GM12878 (cell line): ENCODE measurements around the gene FAM227A. TPM values are rescaled to one million over a fixed set of nuclear protein-coding genes. Genes with fewer than 3 reads are reported as not detected.

Experiments
- ATAC-seq: fragments of 200-7000 bp; cut with Tn5 transposase; 3 replicates; pipeline ENCODE4 v1.9.1; 2020; ENCODE audit warnings: mild to moderate bottlenecking, moderate library complexity
- BruUV-seq: library from RNA; stranded (reverse); fragments of 400-500 nt; replicated peaks from 2 replicates; lab custom pipeline; 2021; lab: Mats Ljungman, UMichigan
- CTCF ChIA-PET: fragments of 300-600 bp; sonication (Branson Sonifier 250); formaldehyde crosslinking; extraction: SDS; loops from one replicate; lab custom pipeline; 2021; ENCODE audit warnings: inconsistent platforms; lab: Yijun Ruan, JAX
- POLR2A ChIA-PET: fragments of 350-600 bp; formaldehyde crosslinking; extraction: SDS; loops from one replicate; lab custom pipeline; 2021; ENCODE audit warnings: inconsistent platforms; lab: Charles Lee
- RAD21 ChIA-PET: fragments of 300-600 bp; sonication (Branson Sonifier 250); formaldehyde crosslinking; loops from one replicate; lab custom pipeline; 2023; ENCODE audit warnings: antibody characterized with exemption; ENCODE audit not compliant: unreplicated experiment; lab: Charles Lee
- SMC1A ChIA-PET: fragments of 300-600 bp; sonication (Branson Sonifier 250); formaldehyde crosslinking; loops from one replicate; lab custom pipeline; 2023; ENCODE audit not compliant: unreplicated experiment, uncharacterized antibody; lab: Charles Lee
- DNase-seq: peaks from one replicate; pipeline ENCODE4 v3.0.0-alpha.2; 2011; ENCODE audit warnings: low read depth, low spot score
- FAIRE-seq: peaks from 3 replicates; lab custom pipeline; 2011; peaks lifted over from hg19 to GRCh38; lab: Jason Lieb, UNC
- H2AFZ ChIP-seq: 2 replicates; pipeline ENCODE4 v1.6.0; 2011; ENCODE audit warnings: low read depth, low read length, control low read depth; ENCODE audit not compliant: control insufficient read depth
- H3K27ac ChIP-seq: 2 replicates; pipeline ENCODE4 v1.5.1; 2011; ENCODE audit warnings: control low read depth; ENCODE audit not compliant: control insufficient read depth, insufficient read depth
- H3K27me3 ChIP-seq, 2 experiments: replicated peaks in 1 of 2; 2 replicates each; pipeline versions ENCODE4 v1.6.0 to v1.6.1; 2011; ENCODE audit warnings: low read length in 1 of 2; ENCODE audit not compliant: control insufficient read depth in 2 of 2, insufficient read depth in 2 of 2
- H3K36me3 ChIP-seq, 2 experiments: 2 replicates each; pipeline ENCODE4 v1.5.1; 2011; ENCODE audit warnings: low read length in 1 of 2; ENCODE audit not compliant: control insufficient read depth in 2 of 2, insufficient read depth in 2 of 2
- H3K4me1 ChIP-seq: 2 replicates; pipeline ENCODE4 v1.6.1; 2011; ENCODE audit warnings: mild to moderate bottlenecking, low read length, moderate library complexity, mixed read lengths; ENCODE audit not compliant: control insufficient read depth, insufficient read depth
- H3K4me2 ChIP-seq: 2 replicates; pipeline ENCODE4 v1.6.0; 2011; ENCODE audit warnings: control low read depth; ENCODE audit not compliant: control insufficient read depth, insufficient read depth
- H3K4me3 ChIP-seq: fragments of 200-600 bp; sonication (generic); 2 replicates; pipeline ENCODE4 v1.5.1; 2016
- H3K79me2 ChIP-seq: 2 replicates; pipeline ENCODE4 v1.6.0; 2011; ENCODE audit warnings: low read length; ENCODE audit not compliant: control insufficient read depth, insufficient read depth
- H3K9ac ChIP-seq: 2 replicates; pipeline ENCODE4 v1.8.0; 2011; ENCODE audit warnings: low read length, control low read depth, mixed read lengths; ENCODE audit not compliant: control insufficient read depth, insufficient read depth
- H3K9me3 ChIP-seq: replicated peaks from 3 replicates; pipeline ENCODE4 v1.5.1; 2011; ENCODE audit warnings: mild to moderate bottlenecking, low read length; ENCODE audit not compliant: control insufficient read depth, insufficient read depth
- H4K20me1 ChIP-seq: 2 replicates; pipeline ENCODE4 v1.6.0; 2011; ENCODE audit not compliant: control insufficient read depth, insufficient read depth
- BRCA1 ChIP-seq: IDR thresholded peaks from 2 replicates; pipeline ENCODE4 v1.6.1; 2011; ENCODE audit warnings: low read depth, low read length, improper control_type of control experiment
- E4F1 ChIP-seq: fragments of 450-650 bp; IDR thresholded peaks from 2 replicates; pipeline ENCODE4 v1.6.1; 2018; ENCODE audit warnings: borderline replicate concordance, mild to moderate bottlenecking; ENCODE audit not compliant: partially characterized antibody
- HDAC6 ChIP-seq: fragments of 200-600 bp; sonication (generic); IDR thresholded peaks from one replicate; pipeline ENCODE4 v1.8.0; 2017; ENCODE audit warnings: antibody characterized with exemption; ENCODE audit not compliant: unreplicated experiment
- LARP7 ChIP-seq: fragments of 450-650 bp; IDR thresholded peaks from 2 replicates; pipeline ENCODE4 v1.6.1; 2017; ENCODE audit warnings: mild to moderate bottlenecking
- MAX ChIP-seq: IDR thresholded peaks from 2 replicates; pipeline ENCODE4 v1.6.1; 2012; ENCODE audit warnings: low read depth, low read length, improper control_type of control experiment
- MEF2A ChIP-seq: IDR thresholded peaks from 2 replicates; pipeline ENCODE4 v1.6.1; 2011; ENCODE audit warnings: low read depth, mild to moderate bottlenecking, low read length, moderate library complexity; ENCODE audit not compliant: insufficient read depth
- MXI1 ChIP-seq: fragments of 150-350 bp; IDR thresholded peaks from 2 replicates; pipeline ENCODE4 v1.6.1; 2011; ENCODE audit warnings: low read depth, mild to moderate bottlenecking, inconsistent platforms, low read length, improper control_type of control experiment
- MYC ChIP-seq: IDR thresholded peaks from 2 replicates; pipeline ENCODE4 v1.6.1; 2011; ENCODE audit warnings: mild to moderate bottlenecking, low read length, moderate library complexity, inconsistent platforms; ENCODE audit not compliant: insufficient read depth, insufficient replicate concordance, insufficient read length, severe bottlenecking
- POLR2AphosphoS5 ChIP-seq: IDR thresholded peaks from 2 replicates; pipeline ENCODE4 v1.6.1; 2011; ENCODE audit warnings: mild to moderate bottlenecking, low read length, inconsistent platforms
- SMAD5 ChIP-seq: IDR thresholded peaks from 2 replicates; pipeline ENCODE4 v1.6.1; 2016; ENCODE audit warnings: antibody characterized with exemption, low read depth
- ZNF274 ChIP-seq: IDR thresholded peaks from one replicate; pipeline ENCODE4 v1.8.0; 2011; ENCODE audit not compliant: insufficient read length, insufficient read depth
- WGBS: methylation state at CpG from one replicate; pipeline ENCODE4 v1.1.6; 2016; ENCODE audit warnings: low lambda C conversion rate; ENCODE audit not compliant: insufficient replicate concordance, insufficient coverage; ENCODE audit errors: missing lambda C conversion rate; 5-methylcytosine and 5-hydroxymethylcytosine counted together
- in situ Hi-C: fragments of 300-500 bp; cut with MboI; formaldehyde crosslinking; loops from 9 replicates; pipeline ENCODE4 v1.14.3; 2018; ENCODE audit warnings: mixed read lengths
- intact Hi-C: fragments of 100-400 bp; cut with micrococcal nuclease; formaldehyde crosslinking; loops from one replicate; pipeline ENCODE4 v1.14.2; 2022; ENCODE audit not compliant: unreplicated experiment
- polyA plus RNA-seq, 11 experiments: library from polyadenylated mRNA; depleted of rRNA in 4 of 11; unstranded in 6 of 11; stranded (reverse) in 5 of 11; fragments of >200 nt; fragmentation: Nextera tagmentation in 4 of 11; fragmentation: Illumina TruSeq in 1 of 11; extraction: Ambion mirVana in 4 of 11; extraction: Trizol in 1 of 11; gene quantifications; 1 replicate in 1 of 11; 2 replicates in 10 of 11; pipeline versions ENCODE4 v1.2.1 to v1.2.3, GENCODE V29; 2011 to 2016; ENCODE audit warnings: inconsistent platforms in 2 of 11, missing spikeins in 2 of 11, low read depth in 1 of 11
- total RNA-seq, 4 experiments: library from RNA; depleted of rRNA in 3 of 4; stranded (reverse); fragments of >200 nt in 3 of 4; fragmentation: Illumina TruSeq in 1 of 4; extraction: Trizol in 1 of 4; gene quantifications; 2 replicates each; pipeline versions ENCODE4 v1.2.1 to v1.2.3, GENCODE V29; 2013 to 2021

FAM227A gene
- total and polyA plus RNA-seq, 10 of the 15 experiments (the other 5 are each of a cell fraction or from before 2014, with no cell fraction given) = 0.02 to 0.59 (median 0.25) TPM

- Histone ChIP-seq H3K4me1 (no peaks in the 10 kb centered on the region), H3K27ac (no peak overlapping the region), H3K27me3 (no peaks in the 10 kb centered on the region), H4K20me1 (no peaks in the 10 kb centered on the region), H2AFZ (no peak overlapping the region), H3K9ac (no peak overlapping the region), H3K4me2 (no peak overlapping the region), H3K36me3 (no peaks in the 10 kb centered on the region)
- WGBS = 94% methylated on average over 2 of the region's 2 CpGs
- ChIA-PET CTCF (interaction anchor here (1.0 kb wide), 1 partner anchor 17 kb away, joined by 3 read pairs; no protein-coding TSS in a partner anchor), RAD21 (no interaction called here)
- intact Hi-C loops = no loop called here
- ATAC-seq = no peak
- no peak for FAIRE-seq
- TF ChIP-seq E4F1 (no peak), BRCA1 (no peak), POLR2AphosphoS5 (no peak), MXI1 (no peak), MYC (no peak), ZNF274 (no peak), HDAC6 (no peak), LARP7 (no peak), SMAD5 (no peak), MEF2A (no peak), MAX (no peak)
- TF ChIP-seq, all 136 proteins: peak for 0
- Histone ChIP-seq H3K4me3 (no peak overlapping the region), H3K79me2 (no peaks in the 10 kb centered on the region), H3K9me3 (peaks cover 3% of the 10 kb centered on the region; the same call in 2 of the 3 replicates)
- in situ Hi-C loops = no loop called here
- no TSS peak for BruUV-seq
- DNase-seq = no peak
- ChIA-PET POLR2A (no interaction called here), SMC1A (interaction anchor here (2.3 kb wide), 1 partner anchor 9 kb away, joined by 5 read pairs; no protein-coding TSS in a partner anchor)
Observed at GRCh38 chr22:38540701-38541100, 115.5 kb downstream of the FAM227A start.
